ENCODE data around the gene IL20RB.

DNA sequence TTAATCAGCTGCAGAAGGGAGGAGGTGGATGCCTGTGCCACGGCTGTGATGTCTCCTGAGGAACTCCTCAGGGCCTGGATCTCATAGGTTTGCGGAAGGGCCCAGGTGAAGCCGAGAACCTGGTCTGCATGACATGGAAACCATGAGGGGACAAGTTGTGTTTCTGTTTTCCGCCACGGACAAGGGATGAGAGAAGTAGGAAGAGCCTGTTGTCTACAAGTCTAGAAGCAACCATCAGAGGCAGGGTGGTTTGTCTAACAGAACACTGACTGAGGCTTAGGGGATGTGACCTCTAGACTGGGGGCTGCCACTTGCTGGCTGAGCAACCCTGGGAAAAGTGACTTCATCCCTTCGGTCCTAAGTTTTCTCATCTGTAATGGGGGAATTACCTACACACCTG, 52.4 kb downstream of the IL20RB start:
- TF ChIP-seq CTCF (IDR thresholded peaks at IDR 0.05; ENCODE audit: low read depth, low read length): no peak
- no peak for TF ChIP-seq EZH2phosphoT487 (IDR thresholded peaks at IDR 0.05; ENCODE audit: low read depth)

Measured in OCI-LY3 (cell line).